HG03432 (cell line): ENCODE results near the gene TP73.

Source experiments
- ATAC-seq: cut with Tn5 transposase; IDR thresholded peaks from one replicate; pipeline ENCODE4 v1.9.1; 2021; ENCODE audit warnings: mild to moderate bottlenecking, moderate library complexity; ENCODE audit not compliant: unreplicated experiment

TP73 gene

DNA sequence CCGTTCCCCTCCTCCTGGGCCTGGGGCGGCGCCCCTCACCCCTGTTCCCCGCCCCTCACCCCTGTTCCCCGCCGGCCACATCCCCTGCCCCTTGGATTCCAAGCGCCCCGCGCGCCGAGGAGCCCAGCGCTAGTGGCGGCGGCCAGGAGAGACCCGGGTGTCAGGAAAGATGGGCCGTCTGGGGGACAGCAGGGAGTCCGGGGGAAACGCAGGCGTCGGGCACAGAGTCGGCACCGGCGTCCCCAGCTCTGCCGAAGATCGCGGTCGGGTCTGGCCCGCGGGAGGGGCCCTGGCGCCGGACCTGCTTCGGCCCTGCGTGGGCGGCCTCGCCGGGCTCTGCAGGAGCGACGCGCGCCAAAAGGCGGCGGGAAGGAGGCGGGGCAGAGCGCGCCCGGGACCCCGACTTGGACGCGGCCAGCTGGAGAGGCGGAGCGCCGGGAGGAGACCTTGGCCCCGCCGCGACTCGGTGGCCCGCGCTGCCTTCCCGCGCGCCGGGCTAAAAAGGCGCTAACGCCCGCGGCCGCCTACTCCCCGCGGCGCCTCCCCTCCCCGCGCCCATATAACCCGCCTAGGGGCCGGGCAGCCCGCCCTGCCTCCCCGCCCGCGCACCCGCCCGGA lies at the start of gene TP73:
TSS of gene TP73 (plus strand) at position 587 of the 618 bp plus-strand sequence. CDS start 29,850 bp downstream, outside the sequence.
- ATAC-seq: no peak

DNA sequence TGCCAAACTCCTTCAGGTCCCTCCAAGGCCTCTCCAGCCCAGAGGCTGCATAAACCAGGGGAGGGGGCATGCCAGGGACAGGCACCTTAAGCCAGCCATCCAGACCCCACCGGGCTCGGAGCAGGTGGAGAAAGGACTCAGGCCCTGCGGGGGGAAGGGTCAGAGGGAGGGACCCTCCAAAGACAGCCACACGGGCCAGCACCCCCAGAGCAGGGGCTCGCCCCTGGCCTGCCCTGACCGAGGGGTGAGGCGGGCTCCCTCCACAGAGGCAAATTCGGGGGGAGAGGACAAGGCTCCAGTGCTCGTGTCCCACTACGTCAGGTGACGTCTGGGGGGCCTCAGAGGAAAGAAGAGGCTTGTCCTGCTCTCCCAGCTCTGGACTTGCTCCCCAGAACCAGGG lies 49.2 kb upstream of the TP73 start:
- no peak for ATAC-seq

DNA sequence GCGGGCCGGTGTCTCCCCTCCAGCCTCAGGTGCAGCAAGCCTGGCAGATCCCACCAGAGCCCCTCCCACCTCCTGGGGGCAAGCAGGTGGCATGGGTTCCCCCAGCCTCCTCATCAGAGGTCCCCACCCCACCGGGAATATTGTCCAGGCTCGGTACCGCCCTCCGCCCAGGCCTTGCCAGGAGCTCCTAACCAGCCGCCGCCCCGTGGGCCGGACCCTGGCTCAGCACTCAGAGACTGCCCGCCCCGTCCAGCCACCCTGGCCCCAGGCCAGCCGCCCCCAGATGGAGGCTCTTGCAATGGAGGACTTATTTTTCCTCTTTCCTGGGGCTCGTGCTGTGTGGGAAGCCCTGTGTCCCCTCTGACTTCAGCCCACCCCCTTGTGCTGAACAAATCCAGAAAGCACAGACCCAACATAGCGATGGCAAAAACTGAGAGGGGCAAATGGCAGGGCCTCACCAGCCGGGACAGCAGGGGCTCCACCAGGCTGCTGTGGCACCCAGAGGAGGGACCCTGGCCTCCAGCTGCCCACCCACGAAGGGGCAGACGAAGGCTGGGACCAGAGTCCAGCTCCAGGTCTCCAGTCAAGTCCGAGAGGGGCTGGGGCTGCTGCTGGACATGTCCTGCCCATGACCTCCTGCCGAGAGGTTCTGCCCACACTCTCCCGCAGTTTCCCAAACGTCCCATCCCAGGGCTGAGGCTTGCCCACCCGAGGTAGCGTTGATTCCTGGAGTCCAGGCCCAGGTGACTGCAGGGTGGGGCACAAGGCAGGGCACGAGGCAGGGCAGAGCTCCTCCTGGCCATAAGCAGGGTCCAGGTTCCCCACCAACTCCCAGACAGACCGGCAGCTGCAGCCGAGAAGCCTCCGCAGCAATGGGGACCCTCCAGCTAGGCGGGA lies 48.5 kb upstream of the TP73 start:
- no peak for ATAC-seq

DNA sequence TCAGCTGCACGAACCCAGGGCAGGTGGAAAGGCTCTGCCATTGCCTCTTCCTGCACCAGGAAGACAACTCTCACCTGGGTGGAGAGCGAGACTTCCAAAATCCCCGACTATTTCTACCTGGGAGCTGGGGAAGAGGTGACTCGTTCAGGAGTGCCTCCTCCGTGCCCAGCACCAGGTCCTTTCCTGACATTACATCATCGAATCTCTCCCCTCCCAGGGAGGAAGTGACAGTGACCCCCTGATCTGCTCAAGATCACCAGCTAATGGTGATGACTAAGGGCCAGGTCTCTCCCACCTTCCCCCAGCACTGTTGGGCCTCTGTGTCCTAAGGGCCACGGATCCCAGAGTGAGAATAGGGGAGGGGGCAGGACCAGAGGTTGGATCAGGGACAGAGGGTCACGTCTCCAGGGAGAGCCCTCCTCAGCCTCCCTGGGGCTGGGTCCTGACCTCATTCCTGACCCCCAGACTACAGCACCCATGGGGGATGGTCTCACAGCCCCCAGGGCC lies 47.8 kb upstream of the TP73 start:
- no peak for ATAC-seq

DNA sequence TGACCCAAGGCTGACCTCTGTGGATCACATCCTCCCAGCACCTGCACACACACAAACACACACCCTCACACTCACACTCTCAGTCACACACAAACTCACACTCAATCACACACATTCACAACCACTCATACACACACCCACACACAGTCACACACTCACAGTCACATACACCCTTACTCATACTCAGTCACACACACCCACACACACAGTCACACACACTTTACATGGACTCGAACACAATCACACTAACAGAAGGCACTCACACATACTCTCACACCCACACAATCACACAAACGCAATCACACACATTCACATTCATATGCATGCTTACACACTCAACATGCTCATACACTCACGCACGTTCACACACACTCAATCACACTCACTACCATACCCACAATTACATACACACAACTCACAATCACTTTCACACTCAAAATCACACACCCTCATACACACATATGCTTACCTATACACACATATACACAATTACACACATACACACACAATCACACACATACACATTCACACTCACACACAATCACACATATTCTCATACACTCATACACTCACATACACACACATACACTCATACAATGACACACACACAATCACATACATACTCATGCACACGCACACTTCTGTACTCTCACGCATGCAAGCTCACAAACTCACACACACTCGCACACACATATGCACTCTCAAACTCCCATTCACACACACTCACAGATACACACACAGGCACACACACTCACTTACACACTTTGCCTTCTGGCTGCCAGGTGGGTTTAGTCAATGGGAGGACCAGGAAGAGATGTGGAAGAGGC lies 47.1 kb upstream of the TP73 start:
- no peak for ATAC-seq

DNA sequence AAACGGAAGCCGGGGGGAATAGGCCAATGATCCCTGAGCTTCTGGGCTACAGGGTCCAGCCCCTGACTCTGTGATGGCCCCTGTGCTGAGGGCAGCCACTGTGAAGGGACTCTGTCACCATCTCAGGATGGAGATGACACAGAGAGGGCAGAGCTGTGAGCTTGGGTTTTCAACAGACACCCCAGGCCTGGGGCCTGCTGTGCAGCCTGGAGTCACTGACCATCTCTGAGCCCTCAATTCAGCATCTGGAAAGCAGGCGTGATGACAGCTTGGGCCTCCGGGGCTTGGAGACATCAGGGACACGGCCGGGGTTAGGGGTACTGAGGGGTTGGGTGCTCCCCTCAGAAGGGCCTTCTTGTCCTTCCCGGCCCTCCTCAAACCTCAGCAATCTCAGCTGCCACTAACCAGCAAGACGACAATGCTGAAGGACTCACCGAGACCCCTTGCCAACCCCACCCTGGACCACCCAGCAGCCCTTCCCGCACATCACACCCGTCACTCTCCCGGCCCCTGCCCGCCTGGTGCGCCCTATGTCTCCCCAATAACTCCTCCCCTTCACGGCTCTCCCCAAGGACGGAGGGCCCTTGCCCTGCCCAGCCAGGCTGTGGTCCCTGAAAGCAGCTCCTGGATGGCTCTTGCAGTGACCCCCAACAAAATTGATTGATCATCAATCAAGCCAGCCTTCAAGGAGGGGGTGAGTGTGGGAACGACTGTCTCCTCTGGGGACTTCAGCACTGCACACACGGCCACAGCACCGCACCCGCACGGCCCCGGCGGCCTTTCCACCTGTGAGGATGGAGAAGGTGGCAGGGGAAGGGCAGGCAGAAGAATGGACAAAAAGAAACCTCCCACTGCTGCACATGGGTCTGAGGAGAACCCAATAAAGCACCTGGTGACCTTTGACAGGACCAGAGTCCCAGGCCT lies 45.3 kb upstream of the TP73 start:
- no peak for ATAC-seq

DNA sequence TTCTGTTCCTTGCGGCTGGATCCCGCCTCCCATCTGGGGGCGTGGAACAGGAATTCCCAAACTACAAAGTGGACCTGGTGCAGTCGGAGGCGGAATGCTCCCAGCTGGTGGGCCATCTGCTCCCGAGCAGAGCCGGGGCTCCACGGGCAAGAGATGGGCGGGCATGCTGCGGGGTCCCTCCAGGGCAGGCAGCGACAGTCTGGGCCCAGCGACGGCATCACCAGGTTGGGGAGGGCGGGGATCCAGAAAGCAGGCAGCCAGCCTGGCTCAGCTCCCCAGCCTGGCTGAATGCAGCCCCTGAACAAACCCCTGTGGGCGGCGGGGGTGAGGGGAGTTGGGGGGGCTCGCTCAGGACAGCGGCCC lies 44.6 kb upstream of the TP73 start:
- ATAC-seq: no peak

DNA sequence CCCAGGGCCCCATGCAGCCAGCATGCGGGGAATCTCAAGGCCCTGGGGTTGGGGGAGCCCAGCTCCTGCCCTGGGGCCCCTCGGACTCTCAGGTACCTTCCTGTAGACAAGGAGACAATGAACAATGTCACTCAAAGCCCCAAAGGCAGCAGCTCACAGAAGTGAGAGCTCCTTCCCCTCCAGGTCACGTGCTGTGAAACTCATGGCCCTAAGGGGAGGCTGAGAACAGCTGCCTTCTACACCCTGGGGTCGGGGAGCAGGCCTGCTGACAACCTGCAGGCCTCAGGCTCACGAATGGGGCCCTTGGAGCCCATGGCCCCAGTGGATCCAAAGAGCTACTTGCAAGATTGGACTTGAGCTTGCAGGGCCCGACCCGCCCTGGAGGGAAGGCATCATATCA lies 44.2 kb upstream of the TP73 start:
- ATAC-seq: no peak

DNA sequence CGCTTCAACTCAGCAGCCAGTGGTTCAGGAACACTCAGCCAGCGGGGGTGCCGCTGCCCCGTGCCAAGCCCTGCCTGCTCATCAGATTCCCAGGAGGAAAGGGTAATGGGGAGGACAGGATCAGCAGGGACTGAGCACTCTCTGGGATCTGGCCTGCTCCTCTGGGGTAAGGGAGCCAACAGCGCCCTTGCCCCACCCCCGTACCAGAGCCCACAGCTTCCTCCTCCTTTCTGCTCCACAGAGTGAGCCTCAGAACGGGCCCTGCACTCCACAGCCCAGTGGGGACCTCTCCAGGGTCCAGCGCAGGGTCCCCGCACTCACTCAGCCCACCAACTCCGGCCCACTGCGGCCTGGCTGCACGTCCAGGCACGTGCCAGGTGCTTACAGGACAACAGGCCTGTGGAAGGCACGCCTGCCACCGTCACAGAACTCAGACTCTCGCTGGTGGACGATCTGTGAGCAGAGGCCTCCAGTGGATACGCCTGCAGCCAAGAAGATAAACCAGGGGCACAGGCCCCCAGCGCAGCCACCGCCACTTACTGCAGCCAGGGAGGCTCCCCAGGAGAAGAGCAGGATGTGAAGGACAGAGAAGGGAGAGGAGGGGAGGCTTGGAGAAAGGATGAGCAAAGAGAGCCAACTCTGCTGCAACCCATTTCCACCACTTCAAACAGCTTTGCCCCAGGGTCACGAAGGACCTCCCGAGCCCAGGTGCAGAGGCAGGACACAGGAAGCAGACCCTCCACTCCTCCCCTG lies 43.1 kb upstream of the TP73 start:
- ATAC-seq: no peak

DNA sequence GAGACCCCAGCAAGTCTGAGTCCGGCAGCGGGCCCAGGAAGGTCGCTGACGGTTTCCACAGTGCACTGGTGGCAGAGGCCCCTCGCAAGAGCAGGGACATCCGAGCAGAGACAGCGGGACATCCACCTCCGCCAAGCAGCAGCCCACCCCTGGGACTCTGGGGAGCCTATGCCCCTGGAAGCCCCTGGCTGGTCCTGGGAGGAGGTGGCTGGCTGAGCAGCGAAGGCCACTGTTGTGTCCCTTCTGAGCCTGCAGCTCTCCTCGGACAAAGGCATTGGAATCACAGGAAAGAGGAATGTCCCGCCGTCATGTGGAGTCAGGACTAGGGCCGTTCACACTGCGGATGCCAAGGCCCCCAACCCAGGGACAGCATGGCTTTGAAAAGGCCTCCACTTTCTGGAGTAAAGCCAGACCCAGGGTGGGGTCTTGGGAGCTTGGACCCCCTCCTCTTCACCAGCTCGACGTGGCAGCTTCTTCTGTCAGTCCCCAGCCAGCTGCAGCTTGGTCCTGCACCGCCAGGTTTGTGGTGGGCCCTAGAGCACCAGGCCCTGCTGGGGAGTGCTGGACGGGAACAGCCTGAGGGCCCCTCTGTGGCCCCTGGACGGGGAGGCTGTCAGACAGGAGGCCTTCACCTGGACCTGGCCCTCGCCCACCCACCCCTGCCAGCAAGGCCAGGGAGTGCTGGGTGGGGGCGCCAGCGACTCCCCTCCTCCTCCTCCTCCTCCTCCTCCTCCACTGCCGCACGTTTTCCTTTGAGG lies 42.4 kb upstream of the TP73 start:
- no peak for ATAC-seq

DNA sequence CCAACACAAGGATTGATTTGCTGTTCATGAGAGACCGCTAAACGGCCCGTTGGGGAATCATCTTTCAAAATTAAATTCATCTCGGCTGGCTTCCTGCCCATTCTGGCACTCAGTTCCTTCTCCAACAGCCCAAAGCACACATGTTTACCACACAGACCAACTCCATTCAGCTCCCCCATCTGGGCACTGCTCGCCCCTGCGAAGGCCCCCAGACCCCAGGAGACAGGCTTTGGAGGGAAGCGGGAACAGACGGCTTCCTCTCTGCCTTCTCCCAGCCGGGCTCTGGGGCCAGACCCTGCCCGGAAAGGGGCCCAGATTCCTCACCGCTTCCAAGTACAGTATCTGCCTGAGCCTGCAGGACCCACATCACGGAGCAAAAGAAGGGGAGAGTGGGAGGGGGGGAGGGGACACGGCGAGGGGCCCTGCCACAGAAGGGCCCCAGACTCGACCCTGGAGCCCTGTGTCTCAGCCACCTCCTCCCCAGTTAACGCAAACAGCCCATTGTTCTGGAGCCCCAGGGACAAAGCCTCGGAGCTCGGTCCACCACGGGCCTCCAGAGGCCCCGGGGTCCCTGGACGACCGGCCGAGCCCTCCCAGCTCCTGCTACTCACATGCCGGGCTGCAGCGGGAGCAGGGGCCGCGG lies 41.7 kb upstream of the TP73 start:
- no peak for ATAC-seq

DNA sequence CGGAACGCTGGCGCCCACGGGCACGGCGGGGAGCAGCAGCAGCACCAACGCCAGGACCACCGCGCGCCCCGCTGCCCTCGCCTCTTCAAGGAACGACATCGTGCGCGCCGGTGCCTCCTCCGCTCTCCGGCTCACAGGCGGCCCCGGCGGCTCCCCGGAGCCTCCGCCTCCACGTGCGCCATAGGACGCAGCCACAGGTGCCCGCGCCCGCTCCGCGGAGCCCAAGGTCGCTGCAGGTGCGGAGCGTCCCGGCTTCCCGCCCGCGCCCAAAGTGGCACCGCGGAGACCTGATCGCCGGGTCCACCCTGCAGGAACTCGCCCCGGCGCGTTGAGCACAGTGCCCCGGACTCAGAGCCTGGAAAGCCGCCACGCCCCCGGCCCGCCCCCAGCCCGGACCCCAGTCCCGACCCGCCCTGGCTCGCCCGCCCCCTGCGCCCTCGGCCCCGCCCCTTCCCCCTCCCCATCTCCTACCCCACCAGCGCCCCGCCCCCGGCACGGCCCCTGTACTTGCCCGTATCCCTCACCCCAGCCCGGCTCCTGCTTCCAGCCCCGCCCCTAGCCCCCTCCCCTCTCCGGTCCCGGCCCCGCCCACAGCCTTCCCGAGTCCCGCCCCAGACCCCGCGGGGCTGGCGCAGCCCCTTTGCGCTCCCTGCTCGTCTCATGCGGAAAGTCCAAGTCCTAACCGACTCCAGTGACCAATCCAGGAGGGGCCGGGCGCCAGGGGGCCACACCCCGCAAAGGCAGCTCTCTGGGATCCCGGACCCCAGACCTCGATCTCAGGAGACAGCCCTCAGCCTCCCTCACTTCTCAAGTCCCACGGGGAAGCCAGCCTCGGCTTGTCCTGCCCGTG lies 40.9 kb upstream of the TP73 start, which contains the start of gene MEGF6:
TSS of gene MEGF6 (minus strand) at position 339 of the 850 bp plus-strand sequence. CDS start at position 99, 240 bp downstream.
- no peak for ATAC-seq

DNA sequence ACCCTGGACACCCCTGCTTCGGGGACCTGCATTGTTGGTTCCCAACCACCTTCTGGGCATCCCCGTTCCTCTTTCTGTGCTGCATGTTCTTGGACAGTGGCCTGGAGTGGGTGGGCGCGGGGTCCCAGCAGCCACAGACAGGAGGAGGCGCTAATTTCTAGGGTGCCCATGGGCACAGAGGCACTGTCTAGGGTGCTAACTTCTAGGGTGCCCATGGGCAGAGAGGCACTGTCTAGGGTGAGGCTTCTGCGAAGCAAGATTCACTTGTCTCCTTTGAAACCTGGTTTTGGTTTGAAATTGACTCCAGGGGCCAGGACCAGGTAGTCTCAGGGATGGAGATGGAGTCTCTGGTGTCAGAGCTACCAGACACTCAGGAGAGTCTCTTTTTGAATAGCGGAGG lies 40.2 kb upstream of the TP73 start:
- no peak for ATAC-seq

DNA sequence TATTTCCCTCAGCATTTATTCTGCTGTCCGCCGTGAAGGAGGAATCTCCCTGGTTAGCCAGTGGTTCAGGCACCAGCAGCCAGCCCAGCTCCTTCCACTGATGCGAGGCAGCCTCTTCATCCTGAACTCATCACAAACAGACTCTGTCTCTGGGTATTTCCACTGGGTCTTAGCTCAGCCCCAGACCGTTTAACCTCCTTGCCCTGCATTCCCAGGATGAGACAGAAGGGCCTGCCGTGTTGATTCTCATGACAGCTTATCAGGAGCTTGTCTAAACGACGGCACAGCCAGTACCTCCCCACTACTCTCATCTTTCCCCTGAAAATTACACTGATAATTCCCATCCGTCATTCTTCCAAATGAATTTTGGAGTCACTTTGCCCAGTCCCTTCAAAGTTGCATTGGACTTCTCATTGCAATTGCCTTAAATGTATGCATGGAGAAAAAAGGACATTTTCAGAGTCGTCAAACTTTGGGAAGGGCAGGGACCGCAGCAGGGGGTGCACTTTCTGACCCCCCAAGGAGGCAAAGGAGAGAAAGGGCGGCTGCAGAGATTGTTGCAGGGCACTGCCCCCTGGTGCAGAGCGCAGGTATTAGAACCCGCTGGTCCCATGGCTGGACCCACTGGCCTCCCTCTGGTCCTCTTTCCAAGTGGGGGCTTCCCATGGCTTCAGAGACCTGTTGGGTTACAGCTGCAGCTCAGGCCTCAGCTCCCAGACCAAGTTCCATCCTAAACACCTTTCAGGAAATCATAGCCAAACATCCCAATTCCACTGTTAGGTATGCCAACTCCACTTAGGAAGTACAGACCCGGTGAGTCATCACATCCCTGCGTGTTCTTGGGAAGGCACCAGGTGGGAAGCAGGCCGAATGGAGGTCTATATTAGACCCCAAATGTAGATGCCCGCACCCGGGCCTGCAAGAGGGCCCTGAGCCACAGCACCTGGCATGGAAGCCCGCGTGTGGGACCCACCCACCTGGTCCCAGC lies 37.3 kb upstream of the TP73 start:
- no peak for ATAC-seq

DNA sequence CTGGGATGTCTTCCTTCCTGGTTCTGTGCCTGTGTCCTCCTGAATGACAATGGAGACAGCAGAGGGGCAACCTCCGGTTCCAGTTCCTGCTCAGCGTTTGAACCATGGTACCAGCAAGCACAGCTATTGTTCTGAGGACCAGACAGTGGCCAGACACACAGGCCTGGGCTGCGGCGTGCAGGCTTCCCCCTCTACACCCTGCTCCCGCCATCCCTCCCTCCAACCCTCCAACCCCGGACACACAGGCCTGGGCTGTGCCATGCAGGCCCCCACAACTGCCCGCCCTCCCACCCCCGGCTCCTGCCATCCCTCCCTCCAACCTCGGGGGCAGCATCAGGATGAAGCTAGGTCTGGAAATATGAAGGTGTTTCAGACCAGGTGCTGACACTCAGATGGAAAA lies 35.5 kb upstream of the TP73 start:
- no peak for ATAC-seq

DNA sequence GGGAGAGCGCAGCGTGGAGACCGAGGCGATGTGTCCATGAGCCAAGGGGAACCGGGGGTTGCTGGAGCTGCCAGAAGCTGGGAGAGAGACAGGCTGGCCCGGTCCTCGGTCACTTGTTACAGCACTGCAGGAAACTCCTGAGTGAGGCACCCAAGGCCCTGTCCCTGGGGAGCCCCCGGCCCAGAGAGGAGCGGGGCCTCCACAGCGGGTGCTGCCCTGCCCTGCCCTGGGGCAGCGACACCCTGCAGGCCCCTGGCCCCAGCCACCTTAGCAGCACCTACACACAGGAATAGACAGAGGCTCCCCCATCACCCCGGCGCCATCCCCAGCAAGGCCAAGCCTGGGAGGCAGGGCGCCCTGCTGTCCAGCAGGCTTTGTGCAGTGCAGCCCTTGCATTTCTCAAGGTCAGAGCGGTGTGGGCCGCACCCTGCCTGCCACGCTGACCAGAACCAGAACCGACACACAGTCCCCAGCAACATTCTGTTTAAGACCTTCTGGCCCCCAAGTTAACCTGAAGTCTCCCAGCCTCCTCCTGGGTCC lies 34.4 kb upstream of the TP73 start:
- ATAC-seq: no peak
